WTC11 (cell line): ENCODE results near the gene COG5. TPM values are rescaled to one million over a fixed set of nuclear protein-coding genes. Genes with fewer than 3 reads are reported as not detected.

ENCODE experiments used
- ATAC-seq: fragments of 200-7000 bp; cut with Tn5 transposase; 2 replicates; pipeline ENCODE4 v1.10.0; 2021; ENCODE audit warnings: mild to moderate bottlenecking, moderate library complexity
- CTCF ChIA-PET: fragments of 300-600 bp; sonication (Branson Sonifier 250); formaldehyde crosslinking; loops from one replicate; lab custom pipeline; 2021; ENCODE audit warnings: antibody characterized with exemption; lab: Charles Lee
- POLR2A ChIA-PET: fragments of 350-600 bp; sonication (Branson Sonifier 250); formaldehyde crosslinking; loops from one replicate; lab custom pipeline; 2021; ENCODE audit warnings: antibody characterized with exemption; lab: Charles Lee
- DNase-seq: peaks from one replicate; pipeline ENCODE4 v3.0.0; 2021; ENCODE audit warnings: low spot score
- H3K27ac Mint-ChIP-seq: 2 replicates; pipeline ENCODE4 v1.8.0; 2021; ENCODE audit warnings: mixed read lengths
- H3K27me3 Mint-ChIP-seq: 2 replicates; pipeline ENCODE4 v1.8.0; 2021; ENCODE audit warnings: low read depth, mild to moderate bottlenecking, moderate library complexity, mixed read lengths
- H3K36me3 Mint-ChIP-seq: 2 replicates; pipeline ENCODE4 v1.8.0; 2021; ENCODE audit warnings: mixed read lengths
- H3K4me1 Mint-ChIP-seq: 2 replicates; pipeline ENCODE4 v1.8.0; 2022; ENCODE audit warnings: mixed read lengths
- H3K4me3 Mint-ChIP-seq: 2 replicates; pipeline ENCODE4 v1.8.0; 2021; ENCODE audit warnings: mild to moderate bottlenecking, moderate library complexity, mixed read lengths
- H3K9me3 Mint-ChIP-seq: 2 replicates; pipeline ENCODE4 v1.8.0; 2021; ENCODE audit warnings: mixed read lengths
- ARID4B ChIP-seq: sonication (generic); formaldehyde crosslinking; IDR thresholded peaks from 2 replicates; pipeline ENCODE4 v1.8.0; 2023; ENCODE audit warnings: missing genetic modification reagents, mild to moderate bottlenecking, borderline replicate concordance
- E2F1 ChIP-seq: sonication (generic); formaldehyde crosslinking; IDR thresholded peaks from 2 replicates; pipeline ENCODE4 v1.8.0; 2022; ENCODE audit warnings: mild to moderate bottlenecking, missing genetic modification reagents
- FOXK1 ChIP-seq: sonication (generic); formaldehyde crosslinking; IDR thresholded peaks from 2 replicates; pipeline ENCODE4 v1.8.0; 2022; ENCODE audit warnings: mild to moderate bottlenecking, moderate library complexity, missing genetic modification reagents
- HMGXB4 ChIP-seq: sonication (generic); formaldehyde crosslinking; IDR thresholded peaks from 2 replicates; pipeline ENCODE4 v1.8.1; 2023; ENCODE audit warnings: mild to moderate bottlenecking, moderate library complexity, missing genetic modification reagents
- NFATC4 ChIP-seq: fragments of 250-450 bp; sonication (Bioruptor Pico); IDR thresholded peaks from 2 replicates; pipeline ENCODE4 v1.9.0; 2021; ENCODE audit warnings: mild to moderate bottlenecking
- NFE2L1 ChIP-seq: sonication (generic); formaldehyde crosslinking; IDR thresholded peaks from 2 replicates; pipeline ENCODE4 v1.8.1; 2023; ENCODE audit warnings: missing genetic modification reagents
- OVOL2 ChIP-seq: fragments of 250-450 bp; sonication (Bioruptor Pico); IDR thresholded peaks from 2 replicates; pipeline ENCODE4 v1.9.0; 2021; ENCODE audit warnings: mild to moderate bottlenecking, borderline replicate concordance
- STAT6 ChIP-seq: sonication (generic); formaldehyde crosslinking; conservative IDR thresholded peaks from 2 replicates; pipeline ENCODE4 v1.8.1; 2023; ENCODE audit warnings: mild to moderate bottlenecking, low read depth, missing genetic modification reagents, moderate library complexity
- TEAD4 ChIP-seq: sonication (generic); formaldehyde crosslinking; IDR thresholded peaks from 2 replicates; pipeline ENCODE4 v1.8.0; 2022; ENCODE audit warnings: mild to moderate bottlenecking, missing genetic modification reagents
- ZMAT4 ChIP-seq: fragments of 250-450 bp; sonication (Bioruptor Pico); IDR thresholded peaks from 2 replicates; pipeline ENCODE4 v1.9.0; 2021; ENCODE audit warnings: mild to moderate bottlenecking
- ZNF281 ChIP-seq: sonication (generic); formaldehyde crosslinking; IDR thresholded peaks from 2 replicates; pipeline ENCODE4 v1.8.0; 2023; ENCODE audit warnings: mild to moderate bottlenecking, missing genetic modification reagents
- total RNA-seq: library from RNA; stranded (reverse); gene quantifications from 3 replicates; pipeline ENCODE4 v1.2.3, GENCODE V29; 2021

COG5 gene
- total RNA-seq, 1 experiment from 2014 or later = 23.8 TPM

- Mint-ChIP-seq H3K9me3 (no peaks in the 10 kb centered on the region), H3K27me3 (no peaks in the 10 kb centered on the region), H3K4me1 (peaks cover 3% of the 10 kb centered on the region), H3K4me3 (no peak overlapping the region), H3K27ac (no peak overlapping the region), H3K36me3 (no peaks in the 10 kb centered on the region)
- ATAC-seq (no peak; the same call in 1 of the 2 replicates), DNase-seq (no peak)
- POLR2A ChIA-PET = interaction anchor here (0.7 kb wide), 1 partner anchor 1049 kb away, joined by 5 read pairs; no protein-coding TSS in a partner anchor
- CTCF ChIA-PET = interaction anchor here (0.7 kb wide), 2 partner anchors 27 to 276 kb away, joined by 3 to 4 read pairs; no protein-coding TSS in a partner anchor
- TF ChIP-seq ZMAT4 (no peak), NFATC4 (CRISPR knock-in tag) (no peak), HMGXB4 (CRISPR knock-in tag) (no peak), STAT6 (no peak), OVOL2 (CRISPR knock-in tag) (no peak)
Measured at GRCh38 chr7:107220356-107220755, 343.4 kb downstream of the COG5 start.

GRCh38 chr7:107219563-107220244, 344.0 kb downstream of the COG5 start:
- CTCF ChIA-PET = interaction anchor here (0.7 kb wide), 2 partner anchors 26 to 275 kb away, joined by 3 to 4 read pairs; no protein-coding TSS in a partner anchor
- no peak overlapping the region for H3K27ac Mint-ChIP-seq
- H3K4me1 Mint-ChIP-seq = peaks cover 3% of the 10 kb centered on the region
- TF ChIP-seq NFE2L1 (no peak), E2F1 (no peak)
- peaks cover 4% of the 10 kb centered on the region for H3K9me3 Mint-ChIP-seq
- no peak overlapping the region for H3K4me3 Mint-ChIP-seq
- no peaks in the 10 kb centered on the region for H3K36me3 Mint-ChIP-seq
- H3K27me3 Mint-ChIP-seq = no peaks in the 10 kb centered on the region
- DNase-seq (no peak), ATAC-seq (no peak)
- POLR2A ChIA-PET = no interaction called here

- no peak overlapping the region for H3K4me3 Mint-ChIP-seq
- POLR2A ChIA-PET = no interaction called here
- peaks cover 4% of the 10 kb centered on the region for H3K9me3 Mint-ChIP-seq
- CTCF ChIA-PET = interaction anchor here (0.7 to 1.8 kb wide), 6 partner anchors 8 to 267 kb away, joined by 3 to 9 read pairs (median 4); no protein-coding TSS in a partner anchor
- ATAC-seq (no peak), DNase-seq (no peak)
- H3K27ac Mint-ChIP-seq = no peak overlapping the region
- H3K27me3 Mint-ChIP-seq = no peaks in the 10 kb centered on the region
- H3K36me3 Mint-ChIP-seq = peaks cover 6% of the 10 kb centered on the region
- no peaks in the 10 kb centered on the region for H3K4me1 Mint-ChIP-seq
- TF ChIP-seq TEAD4 (CRISPR knock-in tag) (no peak), ARID4B (CRISPR knock-in tag) (no peak), ZNF281 (no peak), FOXK1 (CRISPR knock-in tag) (no peak), STAT6 (no peak)
Measured at GRCh38 chr7:107213945-107214344, 349.8 kb downstream of the COG5 start.
